T-helper 1 cell (primary cell): ENCODE data around the gene ANKRD63.
A peak's percentile ranks its signal among the peaks of the same experiment; 100 is the strongest.

Experiments used
- DNase-seq, 5 donors: peaks; one replicate each; pipeline ENCODE4 v3.0.0-alpha.2; 2012 to 2020

Gene ANKRD63

GRCh38 chr15:40276927-40277326 is 5.9 kb downstream of the ANKRD63 start:
- no peak for DNase-seq

GRCh38 chr15:40275954-40276353 is 6.9 kb downstream of the ANKRD63 start:
- no peak for DNase-seq

GRCh38 chr15:40275523-40275922 is 7.3 kb downstream of the ANKRD63 start:
- DNase-seq: no peak

DNA sequence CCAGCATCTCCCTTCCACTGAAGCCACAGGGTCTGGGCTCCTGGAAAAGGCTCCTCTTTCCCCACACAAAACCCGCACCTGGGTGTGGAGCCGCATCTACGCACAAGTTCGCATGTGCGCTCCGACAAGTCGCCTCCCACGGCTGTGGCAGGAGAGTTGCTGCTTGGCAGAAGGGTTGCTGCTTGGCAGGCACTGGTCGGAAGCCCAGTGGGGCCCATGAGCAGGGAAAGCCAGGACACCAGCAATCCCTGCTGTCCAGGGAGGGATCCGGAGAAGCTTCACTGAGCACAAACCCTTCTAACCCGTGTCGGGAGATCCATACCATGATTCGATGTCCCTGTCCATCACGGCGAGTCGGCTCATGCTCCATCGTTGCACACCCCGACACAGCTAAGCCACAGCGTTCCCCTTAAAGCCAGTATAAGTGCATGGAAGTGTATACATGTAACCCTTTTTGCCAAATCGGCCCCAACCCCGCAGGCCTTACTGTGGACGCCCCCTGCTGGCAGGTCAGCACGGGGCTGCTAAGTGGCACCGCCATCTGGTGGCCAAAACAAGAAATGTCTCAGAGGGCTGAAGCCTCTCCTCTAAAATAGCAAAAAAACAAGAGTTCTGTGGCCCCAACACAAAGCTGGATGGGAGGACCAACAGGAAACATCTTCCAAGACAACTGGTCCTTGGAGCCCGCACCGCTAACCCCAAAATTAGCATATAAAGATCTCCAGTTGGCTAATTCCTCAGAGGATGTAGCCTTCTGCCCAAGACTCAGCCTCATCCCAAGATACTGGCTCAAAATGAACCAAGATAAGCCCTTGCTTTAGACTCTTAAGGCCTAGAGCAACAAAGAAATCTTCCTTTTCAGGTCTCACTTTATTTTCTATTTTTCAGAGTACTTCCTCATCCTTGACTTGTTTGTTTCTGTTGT is 8.3 kb downstream of the ANKRD63 start:
- DNase-seq: peak; percentile 71 to 87 (median 80)

DNA sequence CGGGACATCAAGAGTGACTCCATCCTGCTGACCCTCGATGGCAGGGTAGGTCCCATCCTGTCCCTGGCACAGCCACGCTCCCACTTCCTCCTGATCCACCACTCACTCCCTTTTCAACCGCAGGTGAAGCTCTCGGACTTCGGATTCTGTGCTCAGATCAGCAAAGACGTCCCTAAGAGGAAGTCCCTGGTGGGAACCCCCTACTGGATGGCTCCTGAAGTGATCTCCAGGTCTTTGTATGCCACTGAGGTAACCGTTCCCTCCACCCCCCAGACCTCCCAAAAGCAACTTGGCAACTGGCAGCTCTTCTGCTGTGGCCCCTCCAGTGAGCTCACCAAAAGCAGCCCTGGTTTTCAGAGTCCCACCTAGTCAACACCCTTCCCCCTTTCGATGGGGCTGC is 9.4 kb downstream of the ANKRD63 start:
- DNase-seq: no peak

- DNase-seq: no peak
These were observed 10.3 kb downstream of the ANKRD63 start for GRCh38 chr15:40272485-40273056.

GRCh38 chr15:40271685-40272484 is 11.0 kb downstream of the ANKRD63 start:
- no peak for DNase-seq

DNA sequence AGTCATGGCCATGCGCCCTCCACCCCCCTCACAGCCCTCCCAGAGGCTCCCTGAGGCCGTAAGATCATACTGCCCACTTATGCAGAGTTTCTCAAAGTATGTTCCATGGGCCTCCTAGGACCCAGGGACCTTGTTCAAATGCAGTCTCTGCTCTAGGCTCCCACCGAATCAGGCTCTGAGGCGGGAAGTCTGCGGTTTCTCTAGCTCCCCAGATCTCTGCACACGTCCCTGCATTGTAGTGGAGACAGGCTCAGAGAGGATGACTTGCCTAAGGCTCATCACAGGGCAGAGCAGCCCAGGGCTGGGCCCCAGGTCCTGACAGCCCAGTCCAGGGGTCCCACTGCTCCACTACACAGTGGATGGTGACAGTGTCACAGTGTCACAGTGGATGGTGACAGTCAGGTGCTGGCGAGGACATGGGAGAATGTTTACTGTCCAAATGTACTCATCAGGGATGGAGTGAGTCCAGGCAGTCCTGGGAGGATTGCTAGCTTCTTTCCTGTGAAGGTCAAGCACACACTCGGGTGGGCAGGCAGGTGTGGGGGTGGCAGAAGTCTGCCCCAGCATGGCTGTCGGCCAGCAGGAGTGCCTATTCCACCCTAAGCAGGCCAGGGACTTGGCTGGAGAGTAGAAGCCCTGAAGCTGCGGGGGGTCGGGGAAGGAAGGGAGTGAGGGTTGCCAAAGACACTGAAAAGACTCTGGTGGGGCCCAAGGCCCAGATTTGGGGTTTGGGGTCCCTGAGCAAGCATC is 12.4 kb downstream of the ANKRD63 start:
- no peak for DNase-seq

DNA sequence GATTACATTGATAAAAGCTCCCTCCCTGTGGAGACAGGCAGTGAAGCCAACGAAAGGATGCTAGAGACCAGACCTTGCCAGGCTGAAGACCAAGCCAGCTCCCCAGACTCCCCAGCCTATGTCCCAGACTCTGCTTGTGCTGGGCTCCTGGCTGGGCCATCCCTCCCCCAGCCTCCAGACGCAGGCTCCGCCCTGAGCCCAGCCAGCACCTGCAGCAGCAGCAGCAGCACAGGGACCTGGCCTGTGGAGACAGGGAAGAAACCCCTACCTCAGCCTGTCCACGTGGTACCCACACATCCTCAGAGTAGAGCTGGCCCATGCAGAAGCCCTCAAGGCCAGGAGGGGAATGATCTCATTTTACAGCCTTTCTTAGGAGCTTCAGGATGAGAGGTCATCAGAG is 13.3 kb downstream of the ANKRD63 start:
- no peak for DNase-seq

DNA sequence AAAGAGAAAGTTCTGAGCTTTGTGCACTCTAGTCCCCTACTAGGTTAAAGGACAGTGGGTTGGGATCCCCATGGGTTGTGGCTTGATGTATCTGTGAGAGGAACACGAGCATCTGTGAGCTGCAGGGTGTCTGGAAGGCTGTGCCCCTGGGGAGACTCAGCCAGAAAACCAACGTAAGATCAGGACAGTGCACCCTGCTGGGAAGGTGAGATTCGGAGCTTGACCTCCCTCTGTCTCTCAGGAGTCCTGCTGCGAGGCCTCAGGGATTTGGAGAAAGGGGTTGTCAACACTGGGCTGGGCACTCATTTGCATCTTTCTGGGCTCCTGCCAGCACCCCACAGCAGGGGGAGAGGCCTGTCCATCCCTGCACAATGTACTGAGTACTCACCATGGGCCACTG is 15.2 kb downstream of the ANKRD63 start:
- no peak for DNase-seq

GRCh38 chr15:40266828-40267304 is 16.0 kb downstream of the ANKRD63 start:
- no peak for DNase-seq

- no peak for DNase-seq
These were observed 17.0 kb downstream of the ANKRD63 start for GRCh38 chr15:40265875-40266274.

DNA sequence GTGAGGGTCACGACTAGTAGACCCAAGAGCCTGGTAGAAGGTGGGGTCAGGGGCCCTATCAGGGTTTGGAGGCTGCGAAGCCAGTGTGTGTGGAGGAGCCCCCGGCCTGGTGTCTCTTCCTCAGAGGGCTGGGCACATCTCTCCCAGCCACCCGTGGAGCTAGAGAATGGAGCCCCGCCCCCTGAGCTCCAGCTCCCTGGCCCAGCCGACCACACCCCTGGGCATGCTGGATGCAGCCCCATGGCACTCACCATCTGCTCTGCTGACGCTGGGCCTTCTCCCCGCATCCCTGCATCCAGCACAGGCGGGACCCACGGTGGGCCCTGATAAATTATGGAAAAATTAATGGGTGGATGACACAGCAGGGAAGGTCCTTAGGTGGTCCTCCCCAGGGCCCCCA is 17.5 kb downstream of the ANKRD63 start:
- DNase-seq: no peak

DNA sequence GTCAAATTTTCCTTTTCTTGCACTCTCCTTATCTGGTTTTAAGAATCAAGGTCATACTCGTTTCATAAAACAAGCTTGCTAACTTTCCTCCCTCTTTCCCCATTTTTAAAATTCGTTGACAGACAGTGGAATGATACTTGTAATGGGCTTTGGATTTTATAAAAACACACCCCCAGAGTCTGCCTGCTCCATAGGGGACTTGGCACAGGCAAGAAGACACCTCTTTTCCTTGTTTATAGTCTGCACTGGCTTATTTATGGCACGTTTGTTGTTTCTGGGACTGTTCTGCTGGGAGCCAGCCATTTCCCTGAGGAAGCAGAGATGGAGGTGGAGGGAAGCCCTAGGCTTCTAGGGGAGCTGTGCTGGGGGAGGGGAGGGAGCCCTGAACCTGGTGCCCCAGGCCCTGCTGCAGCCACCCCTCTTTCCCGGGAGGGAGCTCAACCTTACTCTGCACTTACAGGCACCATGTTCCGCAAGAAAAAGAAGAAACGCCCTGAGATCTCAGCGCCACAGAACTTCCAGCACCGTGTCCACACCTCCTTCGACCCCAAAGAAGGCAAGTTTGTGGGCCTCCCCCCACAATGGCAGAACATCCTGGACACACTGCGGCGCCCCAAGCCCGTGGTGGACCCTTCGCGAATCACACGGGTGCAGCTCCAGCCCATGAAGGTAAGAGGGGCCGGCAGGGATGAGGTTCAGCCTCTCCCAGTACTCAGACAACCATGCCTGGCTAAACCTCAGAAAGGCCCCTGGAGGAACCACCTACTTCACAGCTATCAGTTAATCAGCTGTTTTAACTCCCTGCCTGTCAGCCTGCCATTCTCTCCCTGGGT is 18.3 kb downstream of the ANKRD63 start:
- DNase-seq: no peak

GRCh38 chr15:40263024-40263754 is 19.7 kb downstream of the ANKRD63 start:
- no peak for DNase-seq

GRCh38 chr15:40259021-40259420 is 23.8 kb downstream of the ANKRD63 start:
- no peak for DNase-seq

DNA sequence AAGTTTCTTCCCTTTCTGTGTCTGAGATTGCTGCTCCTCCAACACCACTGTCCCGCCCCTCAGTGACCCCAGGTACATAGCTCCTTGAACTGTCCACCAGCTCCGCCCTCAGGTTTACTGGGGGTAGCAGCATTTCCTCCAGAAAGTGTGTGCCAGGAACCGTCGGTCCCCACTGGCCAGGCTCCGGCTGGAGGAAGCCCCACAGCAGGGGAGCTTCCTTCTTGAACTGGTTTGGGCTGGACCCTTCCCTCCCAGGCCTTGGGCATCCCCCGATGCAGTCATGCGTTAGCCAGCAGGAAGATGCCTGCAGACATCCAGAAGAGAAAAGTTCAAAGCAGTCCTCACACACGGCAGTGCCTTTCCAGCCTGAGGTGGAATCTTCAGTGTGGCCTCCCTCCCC is 24.3 kb downstream of the ANKRD63 start:
- no peak for DNase-seq

- DNase-seq: no peak
These were observed 25.0 kb downstream of the ANKRD63 start for GRCh38 chr15:40257656-40258450.

- DNase-seq: no peak
These were observed 26.1 kb downstream of the ANKRD63 start for GRCh38 chr15:40256638-40257235.

- DNase-seq: no peak
These were observed 27.8 kb downstream of the ANKRD63 start for GRCh38 chr15:40255033-40255432.
